IMR-90 (cell line): ENCODE data around the gene PTPRN2. TPM values are rescaled to one million over a fixed set of nuclear protein-coding genes. Genes with fewer than 3 reads are reported as not detected.

Source experiments
- ATAC-seq: fragments of 200-7000 bp; cut with Tn5 transposase; 2 replicates; pipeline ENCODE4 v1.9.1; 2020; ENCODE audit warnings: low read depth, mild to moderate bottlenecking, moderate library complexity
- BruUV-seq: library from RNA; stranded (reverse); fragments of 400-500 nt; replicated peaks from 2 replicates; lab custom pipeline; 2021; lab: Mats Ljungman, UMichigan
- CTCF ChIA-PET: fragments of 300-600 bp; formaldehyde crosslinking; extraction: SDS; loops from one replicate; lab custom pipeline; 2021; ENCODE audit warnings: antibody characterized with exemption; lab: Yijun Ruan, JAX
- POLR2A ChIA-PET: fragments of 300-600 bp; sonication (Branson Sonifier 250); formaldehyde crosslinking; loops from one replicate; lab custom pipeline; 2022; ENCODE audit warnings: antibody characterized with exemption; ENCODE audit not compliant: unreplicated experiment; lab: Charles Lee
- DNase-seq: peaks from one replicate; pipeline ENCODE4 v3.0.0; 2013
- H2AFZ ChIP-seq: replicated peaks from 2 replicates; pipeline ENCODE3; 2013; ENCODE audit warnings: low read length, mild to moderate bottlenecking; ENCODE audit not compliant: poor library complexity
- H2AK5ac ChIP-seq: 2 replicates; pipeline ENCODE4 v1.6.1; 2013; ENCODE audit warnings: low read depth, low read length, inconsistent platforms
- H2AK9ac ChIP-seq: replicated peaks from 2 replicates; pipeline ENCODE3; 2013; ENCODE audit warnings: mild to moderate bottlenecking, low read depth, low read length, moderate library complexity; ENCODE audit not compliant: poor library complexity
- H2BK120ac ChIP-seq: 2 replicates; pipeline ENCODE4 v1.6.1; 2013; ENCODE audit warnings: low read depth, low read length, inconsistent platforms
- H2BK15ac ChIP-seq: 3 replicates; pipeline ENCODE4 v1.6.1; 2013; ENCODE audit warnings: low read depth, low read length, inconsistent platforms
- H2BK20ac ChIP-seq: 2 replicates; pipeline ENCODE4 v1.6.1; 2013; ENCODE audit warnings: low read depth, mild to moderate bottlenecking, inconsistent platforms, low read length, moderate library complexity
- H2BK5ac ChIP-seq: 2 replicates; pipeline ENCODE4 v1.6.1; 2013; ENCODE audit warnings: mild to moderate bottlenecking, low read depth, low read length, inconsistent platforms; ENCODE audit not compliant: poor library complexity, severe bottlenecking
- H3K14ac ChIP-seq: replicated peaks from 2 replicates; pipeline ENCODE4 v1.6.1; 2013; ENCODE audit warnings: low read depth, low read length, inconsistent platforms
- H3K18ac ChIP-seq: 2 replicates; pipeline ENCODE4 v1.6.1; 2013; ENCODE audit warnings: low read depth, low read length, control low read depth
- H3K23ac ChIP-seq: 2 replicates; pipeline ENCODE4 v1.6.1; 2013; ENCODE audit warnings: low read depth, low read length, inconsistent platforms
- H3K27ac ChIP-seq: 2 replicates; pipeline ENCODE4 v1.5.1; 2013; ENCODE audit warnings: mild to moderate bottlenecking, control low read depth, low read length; ENCODE audit not compliant: insufficient read depth
- H3K27me3 ChIP-seq: 2 replicates; pipeline ENCODE4 v1.6.1; 2013; ENCODE audit warnings: low read length; ENCODE audit not compliant: control insufficient read depth, insufficient read depth
- H3K36me3 ChIP-seq: 2 replicates; pipeline ENCODE4 v1.6.1; 2013; ENCODE audit warnings: low read length, mixed read lengths; ENCODE audit not compliant: control insufficient read depth, insufficient read depth
- H3K4ac ChIP-seq: 2 replicates; pipeline ENCODE4 v1.6.1; 2013; ENCODE audit warnings: low read depth, low read length, inconsistent platforms
- H3K4me1 ChIP-seq: 2 replicates; pipeline ENCODE4 v1.6.1; 2013; ENCODE audit warnings: low read length, mixed read lengths; ENCODE audit not compliant: control insufficient read depth, insufficient read depth
- H3K4me2 ChIP-seq: 2 replicates; pipeline ENCODE4 v1.6.1; 2013; ENCODE audit warnings: low read depth, mild to moderate bottlenecking, control low read depth, low read length, moderate library complexity
- H3K4me3 ChIP-seq: 2 replicates; pipeline ENCODE4 v1.5.1; 2013; ENCODE audit warnings: low read depth, mild to moderate bottlenecking, control low read depth, low read length, moderate library complexity; ENCODE audit not compliant: insufficient read depth
- H3K56ac ChIP-seq: 2 replicates; pipeline ENCODE4 v1.6.1; 2013; ENCODE audit warnings: low read length, inconsistent platforms; ENCODE audit not compliant: insufficient read depth; ENCODE audit errors: extremely low read depth
- H3K79me1 ChIP-seq, 2 experiments: 2 replicates each; pipeline ENCODE4 v1.6.1; 2013; ENCODE audit warnings: low read length in 2 of 2, inconsistent platforms in 1 of 2, low read depth in 1 of 2
- H3K9ac ChIP-seq: 2 replicates; pipeline ENCODE4 v1.6.1; 2013; ENCODE audit warnings: low read depth, low read length, control low read depth
- H3K9me1 ChIP-seq: 2 replicates; pipeline ENCODE4 v1.6.1; 2013; ENCODE audit warnings: low read length, inconsistent platforms; ENCODE audit not compliant: insufficient read depth
- H3K9me3 ChIP-seq: 2 replicates; pipeline ENCODE4 v1.6.1; 2013; ENCODE audit warnings: low read length; ENCODE audit not compliant: control insufficient read depth, insufficient read depth
- H4K20me1 ChIP-seq: 2 replicates; pipeline ENCODE4 v1.6.1; 2013; ENCODE audit warnings: low read length, inconsistent platforms; ENCODE audit not compliant: insufficient read depth
- H4K5ac ChIP-seq: 2 replicates; pipeline ENCODE4 v1.6.1; 2013; ENCODE audit warnings: mild to moderate bottlenecking, low read depth, low read length, control low read depth
- H4K8ac ChIP-seq, 2 experiments: 2 replicates each; pipeline ENCODE4 v1.6.1; 2013; ENCODE audit warnings: low read depth in 2 of 2, low read length in 2 of 2, control low read depth in 1 of 2, inconsistent platforms in 1 of 2
- H4K91ac ChIP-seq: 2 replicates; pipeline ENCODE4 v1.6.1; 2013; ENCODE audit warnings: low read depth, low read length, inconsistent platforms; ENCODE audit not compliant: insufficient read depth
- BHLHE40 ChIP-seq: fragments of 150-350 bp; IDR thresholded peaks from 2 replicates; pipeline ENCODE4 v1.6.1; 2016; ENCODE audit warnings: mild to moderate bottlenecking, low read depth, low read length
- CHD1 ChIP-seq: IDR thresholded peaks from 2 replicates; pipeline ENCODE4 v1.6.1; 2012; ENCODE audit warnings: low read depth, low read length, improper control_type of control experiment
- CTCF ChIP-seq: conservative IDR thresholded peaks from 2 replicates; pipeline ENCODE4 v1.5.1; 2012; ENCODE audit warnings: mild to moderate bottlenecking, low read depth, low read length, improper control_type of control experiment
- MXI1 ChIP-seq: IDR thresholded peaks from 2 replicates; pipeline ENCODE4 v1.6.1; 2012; ENCODE audit warnings: low read depth, mild to moderate bottlenecking, low read length, moderate library complexity, borderline replicate concordance
- POLR2A ChIP-seq: IDR thresholded peaks from 2 replicates; pipeline ENCODE4 v1.6.1; 2012; ENCODE audit warnings: mild to moderate bottlenecking, low read depth, low read length
- RCOR1 ChIP-seq: IDR thresholded peaks from 2 replicates; pipeline ENCODE4 v1.6.1; 2012; ENCODE audit warnings: mild to moderate bottlenecking, low read length, improper control_type of control experiment; ENCODE audit not compliant: insufficient replicate concordance
- WGBS, 2 experiments: methylation state at CpG; one replicate each; pipeline versions ENCODE4 v1.1.5 to v1.1.7; 2013; ENCODE audit warnings: missing lambda C conversion rate in 2 of 2; ENCODE audit not compliant: insufficient read length in 1 of 2; ENCODE audit errors: extremely low coverage in 2 of 2; 5-methylcytosine and 5-hydroxymethylcytosine counted together
- dilution Hi-C: fragments of 300-500 bp; cut with HindIII; formaldehyde crosslinking; loops from one replicate; pipeline ENCODE4 v1.14.3; 2018; ENCODE audit warnings: low sequenced_read_pairs; ENCODE audit not compliant: unreplicated experiment
- in situ Hi-C: fragments of 300-500 bp; cut with MboI; formaldehyde crosslinking; loops from 3 replicates; pipeline ENCODE4 v1.14.3; 2019; ENCODE audit warnings: low sequenced_read_pairs, inconsistent platforms, mixed read lengths
- intact Hi-C: fragments of 100-400 bp; cut with micrococcal nuclease; formaldehyde crosslinking; loops from 2 replicates; pipeline ENCODE4 v1.10.0; 2022
- polyA plus RNA-seq, 3 experiments: library from polyadenylated mRNA; depleted of rRNA; stranded (reverse); fragments of >200 nt; gene quantifications; 2 replicates each; pipeline ENCODE4 v1.2.3, GENCODE V29; 2012; ENCODE audit warnings: low replicate concordance in 1 of 3
- total RNA-seq: library from RNA; depleted of rRNA; stranded (reverse); fragments of >200 nt; gene quantifications from 2 replicates; pipeline ENCODE4 v1.2.3, GENCODE V29; 2012
- TF ChIP-seq, protein P1 (sequence below): fragments of 150-350 bp; IDR thresholded peaks from 2 replicates; pipeline ENCODE4 v1.6.1; 2017; ENCODE audit warnings: mild to moderate bottlenecking, antibody characterized with exemption, low read length, low read depth

PTPRN2 gene
- total and polyA plus RNA-seq, 2 of the 4 experiments (the other 2 are of a cell fraction) = 0.03 TPM; not detected in 1

GRCh38 chr7:157627033-157627432, 960.6 kb downstream of the PTPRN2 start:
- Histone ChIP-seq H3K9me3 (peaks cover 32% of the 10 kb centered on the region), H2BK120ac (no peak overlapping the region), H3K36me3 (no peaks in the 10 kb centered on the region), H4K91ac (no peak overlapping the region), H2BK5ac (no peak overlapping the region), H3K27ac (no peak overlapping the region), H2BK20ac (no peak overlapping the region), H3K9ac (no peak overlapping the region), H2AK5ac (no peak overlapping the region), H3K4me3 (no peak overlapping the region), H4K20me1 (no peaks in the 10 kb centered on the region), H3K79me1 (no peaks in the 10 kb centered on the region), H3K27me3 (no peaks in the 10 kb centered on the region), H3K9me1 (no peaks in the 10 kb centered on the region), H2BK15ac (no peak overlapping the region), H3K18ac (no peak overlapping the region), H4K8ac (no peak overlapping the region), H2AK9ac (no peak overlapping the region), H4K5ac (no peak overlapping the region), H3K56ac (no peak overlapping the region), H3K23ac (no peak overlapping the region), H3K4ac (no peak overlapping the region), H3K4me1 (no peaks in the 10 kb centered on the region), H3K14ac (no peak overlapping the region), H2AFZ (no peak overlapping the region), H3K4me2 (no peak overlapping the region)
- ChIA-PET POLR2A (no interaction called here), CTCF (no interaction called here)
- TF ChIP-seq RCOR1 (no peak), BHLHE40 (no peak), POLR2A (no peak), MXI1 (no peak), CTCF (no peak), CHD1 (no peak)
- TF ChIP-seq, protein P1, sequence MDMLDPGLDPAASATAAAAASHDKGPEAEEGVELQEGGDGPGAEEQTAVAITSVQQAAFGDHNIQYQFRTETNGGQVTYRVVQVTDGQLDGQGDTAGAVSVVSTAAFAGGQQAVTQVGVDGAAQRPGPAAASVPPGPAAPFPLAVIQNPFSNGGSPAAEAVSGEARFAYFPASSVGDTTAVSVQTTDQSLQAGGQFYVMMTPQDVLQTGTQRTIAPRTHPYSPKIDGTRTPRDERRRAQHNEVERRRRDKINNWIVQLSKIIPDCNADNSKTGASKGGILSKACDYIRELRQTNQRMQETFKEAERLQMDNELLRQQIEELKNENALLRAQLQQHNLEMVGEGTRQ = no peak
- 27% methylated on average over 2 of the region's 8 CpGs; no CpG with 5 or more reads in 1 of the 2 experiments for WGBS, 2 experiments
- BruUV-seq = no TSS peak
- ATAC-seq (no peak), DNase-seq (no peak)
- intact Hi-C loops = no loop called here
- in situ Hi-C loops = no loop called here
- dilution Hi-C loops = no loop called here
